Measurements from ENCODE around the gene CABLES1.

GRCh38 chr18:23302511-23302850 lies 167.2 kb downstream of the CABLES1 start:
- no peak for TF ChIP-seq CTCF (IDR thresholded peaks at IDR 0.05)
- no peak for TF ChIP-seq POLR2A (IDR thresholded peaks at IDR 0.05)

Data from testis (tissue), 2 donors.